ENCODE measurements around the gene ASRGL1. TPM values are rescaled to one million over a fixed set of nuclear protein-coding genes. Genes with fewer than 3 reads are reported as not detected.
"Not testable (repeated sequence)": the region's sequence is repeated elsewhere in the genome, so short reads cannot be mapped to it uniquely, and the experiment has no call there.

The ASRGL1 gene
- total RNA-seq, 1 donor from 2014 or later = 1.2 TPM

- ATAC-seq = no peak
Observed at GRCh38 chr11:62352355-62353336, 15.4 kb downstream of the ASRGL1 start.

GRCh38 chr11:62353841-62354240, 16.6 kb downstream of the ASRGL1 start:
- peak; percentile 96 for ATAC-seq

- ATAC-seq = no peak
Observed at GRCh38 chr11:62358273-62358672, 21.0 kb downstream of the ASRGL1 start.

- no peak for ATAC-seq
Observed at GRCh38 chr11:62359475-62359874, 22.2 kb downstream of the ASRGL1 start.

- no peak for ATAC-seq
Observed at GRCh38 chr11:62360685-62361084, 23.4 kb downstream of the ASRGL1 start.

- not testable (repeated sequence) for ATAC-seq
Observed at GRCh38 chr11:62368861-62369477, 31.7 kb downstream of the ASRGL1 start.

- peak; percentile 43 for ATAC-seq
Observed at GRCh38 chr11:62370743-62371440, 33.6 kb downstream of the ASRGL1 start.

GRCh38 chr11:62372871-62373270, 35.6 kb downstream of the ASRGL1 start:
- no peak for ATAC-seq

GRCh38 chr11:62373464-62374119, 36.3 kb downstream of the ASRGL1 start:
- no peak for ATAC-seq

GRCh38 chr11:62374801-62375200, 37.6 kb downstream of the ASRGL1 start:
- ATAC-seq = no peak

GRCh38 chr11:62378459-62379063, 41.3 kb downstream of the ASRGL1 start:
- not testable (repeated sequence) for ATAC-seq

GRCh38 chr11:62379586-62379985, 42.3 kb downstream of the ASRGL1 start:
- ATAC-seq = not testable (repeated sequence)

GRCh38 chr11:62380821-62381245, 43.6 kb downstream of the ASRGL1 start:
- ATAC-seq = peak; percentile 90

GRCh38 chr11:62383822-62384221, 46.6 kb downstream of the ASRGL1 start:
- ATAC-seq = no peak

- not testable (repeated sequence) for ATAC-seq
Observed at GRCh38 chr11:62386083-62386482, 48.8 kb downstream of the ASRGL1 start.

- no peak for ATAC-seq
Observed at GRCh38 chr11:62387381-62387780, 50.1 kb downstream of the ASRGL1 start.

GRCh38 chr11:62388999-62389398, 51.8 kb downstream of the ASRGL1 start:
- no peak for ATAC-seq

GRCh38 chr11:62390237-62390636, 53.0 kb downstream of the ASRGL1 start:
- no peak for ATAC-seq

- no peak for ATAC-seq
Observed at GRCh38 chr11:62390722-62391121, 53.5 kb downstream of the ASRGL1 start.

- ATAC-seq = no peak
Observed at GRCh38 chr11:62391642-62392425, 54.6 kb downstream of the ASRGL1 start.

GRCh38 chr11:62392506-62392905, 55.3 kb downstream of the ASRGL1 start:
- no peak for ATAC-seq

Data from esophagus mucosa (tissue), 1 donor.